ENCODE measurements around the gene MRE11.
"Not testable (repeated sequence)": the region's sequence is repeated elsewhere in the genome, so short reads cannot be mapped to it uniquely, and the experiment has no call there.

The MRE11 gene

GRCh38 chr11:94511932-94512781, 18.5 kb upstream of the MRE11 start, which contains the start of gene C11orf97:
Gene C11orf97 (plus strand): TSS chr11:94512461. CDS start chr11:94512529, 68 bp downstream.
- no peak for TF ChIP-seq RARB (CRISPR knock-in tag; IDR thresholded peaks at IDR 0.05)
- TF ChIP-seq CREB5 (CRISPR knock-in tag; IDR thresholded peaks at IDR 0.05; ENCODE audit: low read depth): no peak
- TF ChIP-seq ZNF565 (CRISPR knock-in tag; conservative IDR thresholded peaks at IDR 0.05; ENCODE audit: low read depth): no peak
- TF ChIP-seq TSHZ2 (CRISPR knock-in tag; IDR thresholded peaks at IDR 0.05): no peak
- no peak for TF ChIP-seq ZC3H10 (CRISPR knock-in tag; IDR thresholded peaks at IDR 0.05)
- no peak for TF ChIP-seq TOX (CRISPR knock-in tag; IDR thresholded peaks at IDR 0.05; ENCODE audit: borderline replicate concordance)
- no peak for TF ChIP-seq ZFP3 (CRISPR knock-in tag; IDR thresholded peaks at IDR 0.05)
- ATAC-seq: peak; percentile 91

GRCh38 chr11:94507485-94507884, 13.8 kb upstream of the MRE11 start:
- TF ChIP-seq TOX (CRISPR knock-in tag; IDR thresholded peaks at IDR 0.05; ENCODE audit: borderline replicate concordance) (no peak), ZC3H10 (CRISPR knock-in tag; IDR thresholded peaks at IDR 0.05) (no peak), ISL1 (CRISPR knock-in tag; IDR thresholded peaks at IDR 0.05) (no peak), ZNF565 (CRISPR knock-in tag; conservative IDR thresholded peaks at IDR 0.05; ENCODE audit: low read depth) (no peak), TCF4 (CRISPR knock-in tag; IDR thresholded peaks at IDR 0.05; ENCODE audit: borderline replicate concordance) (no peak), BACH2 (CRISPR knock-in tag; IDR thresholded peaks at IDR 0.05; ENCODE audit: borderline replicate concordance) (no peak), ZNF70 (CRISPR knock-in tag; IDR thresholded peaks at IDR 0.05) (no peak), ZNF8 (CRISPR knock-in tag; IDR thresholded peaks at IDR 0.05) (no peak), ESRRG (CRISPR knock-in tag; IDR thresholded peaks at IDR 0.05) (no peak), CREB5 (CRISPR knock-in tag; IDR thresholded peaks at IDR 0.05; ENCODE audit: low read depth) (no peak), RARB (CRISPR knock-in tag; IDR thresholded peaks at IDR 0.05) (no peak), CSRNP3 (CRISPR knock-in tag; IDR thresholded peaks at IDR 0.05) (no peak), ZFP3 (CRISPR knock-in tag; IDR thresholded peaks at IDR 0.05) (no peak), SNAI2 (CRISPR knock-in tag; IDR thresholded peaks at IDR 0.05) (no peak), CSDC2 (CRISPR knock-in tag; IDR thresholded peaks at IDR 0.05) (no peak), OSR1 (CRISPR knock-in tag; IDR thresholded peaks at IDR 0.05) (no peak)
- ATAC-seq: no peak

- not testable (repeated sequence) for ATAC-seq
Measured at GRCh38 chr11:94506513-94506912, 12.9 kb upstream of the MRE11 start.

GRCh38 chr11:94504689-94505293, 11.1 kb upstream of the MRE11 start:
- ATAC-seq: peak; percentile 80
- no peak for TF ChIP-seq ARNTL (CRISPR knock-in tag; IDR thresholded peaks at IDR 0.05; ENCODE audit: borderline replicate concordance, low read depth)
- no peak for TF ChIP-seq SNAI2 (CRISPR knock-in tag; IDR thresholded peaks at IDR 0.05)

- ATAC-seq: no peak
- TF ChIP-seq TSHZ2 (CRISPR knock-in tag; IDR thresholded peaks at IDR 0.05) (no peak), ZFP30 (CRISPR knock-in tag; IDR thresholded peaks at IDR 0.05) (no peak), ZFP3 (CRISPR knock-in tag; IDR thresholded peaks at IDR 0.05) (no peak), ZC3H10 (CRISPR knock-in tag; IDR thresholded peaks at IDR 0.05) (no peak), CREB5 (CRISPR knock-in tag; IDR thresholded peaks at IDR 0.05; ENCODE audit: low read depth) (no peak), OSR1 (CRISPR knock-in tag; IDR thresholded peaks at IDR 0.05) (no peak), ZNF70 (CRISPR knock-in tag; IDR thresholded peaks at IDR 0.05) (no peak), ZNF565 (CRISPR knock-in tag; conservative IDR thresholded peaks at IDR 0.05; ENCODE audit: low read depth) (no peak)
Measured at GRCh38 chr11:94501522-94501921, 7.9 kb upstream of the MRE11 start.

Measured in SK-N-SH treated with all-trans-retinoic acid at 6 μM for 48 hours (cell line).